WTC11 (cell line): ENCODE results near the gene SIAH3. TPM values are rescaled to one million over a fixed set of nuclear protein-coding genes. Genes with fewer than 3 reads are reported as not detected.

Source experiments
- ATAC-seq: fragments of 200-7000 bp; cut with Tn5 transposase; 2 replicates; pipeline ENCODE4 v1.10.0; 2021; ENCODE audit warnings: mild to moderate bottlenecking, moderate library complexity
- CTCF ChIA-PET: fragments of 300-600 bp; sonication (Branson Sonifier 250); formaldehyde crosslinking; loops from one replicate; lab custom pipeline; 2021; ENCODE audit warnings: antibody characterized with exemption; lab: Charles Lee
- POLR2A ChIA-PET: fragments of 350-600 bp; sonication (Branson Sonifier 250); formaldehyde crosslinking; loops from one replicate; lab custom pipeline; 2021; ENCODE audit warnings: antibody characterized with exemption; lab: Charles Lee
- DNase-seq: peaks from one replicate; pipeline ENCODE4 v3.0.0; 2021; ENCODE audit warnings: low spot score
- H3K27ac Mint-ChIP-seq: 2 replicates; pipeline ENCODE4 v1.8.0; 2021; ENCODE audit warnings: mixed read lengths
- H3K27me3 Mint-ChIP-seq: 2 replicates; pipeline ENCODE4 v1.8.0; 2021; ENCODE audit warnings: low read depth, mild to moderate bottlenecking, moderate library complexity, mixed read lengths
- H3K36me3 Mint-ChIP-seq: 2 replicates; pipeline ENCODE4 v1.8.0; 2021; ENCODE audit warnings: mixed read lengths
- H3K4me1 Mint-ChIP-seq: 2 replicates; pipeline ENCODE4 v1.8.0; 2022; ENCODE audit warnings: mixed read lengths
- H3K4me3 Mint-ChIP-seq: 2 replicates; pipeline ENCODE4 v1.8.0; 2021; ENCODE audit warnings: mild to moderate bottlenecking, moderate library complexity, mixed read lengths
- H3K9me3 Mint-ChIP-seq: 2 replicates; pipeline ENCODE4 v1.8.0; 2021; ENCODE audit warnings: mixed read lengths
- AFF4 ChIP-seq: sonication (generic); formaldehyde crosslinking; IDR thresholded peaks from 2 replicates; pipeline ENCODE4 v1.8.1; 2023; ENCODE audit warnings: mild to moderate bottlenecking, missing genetic modification reagents, borderline replicate concordance
- CREM ChIP-seq: sonication (generic); formaldehyde crosslinking; IDR thresholded peaks from 2 replicates; pipeline ENCODE4 v1.8.1; 2022; ENCODE audit warnings: mild to moderate bottlenecking, missing genetic modification reagents, moderate library complexity
- CTCF ChIP-seq: fragments of 200-600 bp; IDR thresholded peaks from 2 replicates; pipeline ENCODE4 v1.8.0; 2022; ENCODE audit warnings: antibody characterized with exemption
- EMX1 ChIP-seq: fragments of 250-450 bp; sonication (Bioruptor Pico); IDR thresholded peaks from 2 replicates; pipeline ENCODE4 v1.8.0; 2021; ENCODE audit warnings: mild to moderate bottlenecking
- ESRRA ChIP-seq: sonication (generic); formaldehyde crosslinking; IDR thresholded peaks from 2 replicates; pipeline ENCODE4 v1.8.1; 2022; ENCODE audit warnings: mild to moderate bottlenecking, missing genetic modification reagents, borderline replicate concordance
- FOXJ3 ChIP-seq: sonication (generic); formaldehyde crosslinking; IDR thresholded peaks from 2 replicates; pipeline ENCODE4 v1.9.0; 2021; ENCODE audit warnings: missing genetic modification reagents, mild to moderate bottlenecking, borderline replicate concordance
- FOXK1 ChIP-seq: sonication (generic); formaldehyde crosslinking; IDR thresholded peaks from 2 replicates; pipeline ENCODE4 v1.8.0; 2022; ENCODE audit warnings: mild to moderate bottlenecking, moderate library complexity, missing genetic modification reagents
- GRHL2 ChIP-seq: fragments of 250-450 bp; sonication (Bioruptor Pico); IDR thresholded peaks from 2 replicates; pipeline ENCODE4 v1.8.0; 2022; ENCODE audit warnings: mild to moderate bottlenecking, moderate library complexity; ENCODE audit not compliant: insufficient replicate concordance, severe bottlenecking
- NFE2L1 ChIP-seq: sonication (generic); formaldehyde crosslinking; IDR thresholded peaks from 2 replicates; pipeline ENCODE4 v1.8.1; 2023; ENCODE audit warnings: missing genetic modification reagents
- NR1H2 ChIP-seq: sonication (generic); formaldehyde crosslinking; IDR thresholded peaks from 2 replicates; pipeline ENCODE4 v1.9.0; 2021; ENCODE audit warnings: mild to moderate bottlenecking, moderate library complexity, missing genetic modification reagents
- SMAD4 ChIP-seq: sonication (generic); formaldehyde crosslinking; IDR thresholded peaks from 2 replicates; pipeline ENCODE4 v1.8.0; 2022; ENCODE audit warnings: mild to moderate bottlenecking, missing genetic modification reagents
- STAT6 ChIP-seq: sonication (generic); formaldehyde crosslinking; conservative IDR thresholded peaks from 2 replicates; pipeline ENCODE4 v1.8.1; 2023; ENCODE audit warnings: mild to moderate bottlenecking, low read depth, missing genetic modification reagents, moderate library complexity
- TEAD4 ChIP-seq: sonication (generic); formaldehyde crosslinking; IDR thresholded peaks from 2 replicates; pipeline ENCODE4 v1.8.0; 2022; ENCODE audit warnings: mild to moderate bottlenecking, missing genetic modification reagents
- USF1 ChIP-seq: sonication (generic); formaldehyde crosslinking; IDR thresholded peaks from 2 replicates; pipeline ENCODE4 v1.8.0; 2022; ENCODE audit warnings: mild to moderate bottlenecking, missing genetic modification reagents
- ZBTB43 ChIP-seq: sonication (generic); formaldehyde crosslinking; IDR thresholded peaks from 2 replicates; pipeline ENCODE4 v1.8.1; 2023; ENCODE audit warnings: mild to moderate bottlenecking, missing genetic modification reagents
- ZNF232 ChIP-seq: sonication (generic); formaldehyde crosslinking; IDR thresholded peaks from 2 replicates; pipeline ENCODE4 v1.8.0; 2022; ENCODE audit warnings: mild to moderate bottlenecking, missing genetic modification reagents
- ZNF396 ChIP-seq: fragments of 250-450 bp; sonication (Bioruptor Pico); IDR thresholded peaks from 2 replicates; pipeline ENCODE4 v1.8.0; 2021; ENCODE audit warnings: mild to moderate bottlenecking, moderate library complexity, borderline replicate concordance
- ZNF416 ChIP-seq: fragments of 250-450 bp; sonication (Bioruptor Pico); IDR thresholded peaks from 2 replicates; pipeline ENCODE4 v1.9.0; 2021; ENCODE audit warnings: mild to moderate bottlenecking, inconsistent platforms
- ZNF532 ChIP-seq: fragments of 250-450 bp; sonication (Bioruptor Pico); IDR thresholded peaks from 2 replicates; pipeline ENCODE4 v1.9.0; 2021; ENCODE audit warnings: mild to moderate bottlenecking, borderline replicate concordance
- total RNA-seq: library from RNA; stranded (reverse); gene quantifications from 3 replicates; pipeline ENCODE4 v1.2.3, GENCODE V29; 2021
- TF ChIP-seq, protein P1 (sequence below): fragments of 250-450 bp; sonication (Bioruptor Pico); IDR thresholded peaks from 2 replicates; pipeline ENCODE4 v1.9.0; 2021; ENCODE audit warnings: mild to moderate bottlenecking

The SIAH3 gene
- total RNA-seq, 1 experiment from 2014 or later, result 0.31 TPM

DNA sequence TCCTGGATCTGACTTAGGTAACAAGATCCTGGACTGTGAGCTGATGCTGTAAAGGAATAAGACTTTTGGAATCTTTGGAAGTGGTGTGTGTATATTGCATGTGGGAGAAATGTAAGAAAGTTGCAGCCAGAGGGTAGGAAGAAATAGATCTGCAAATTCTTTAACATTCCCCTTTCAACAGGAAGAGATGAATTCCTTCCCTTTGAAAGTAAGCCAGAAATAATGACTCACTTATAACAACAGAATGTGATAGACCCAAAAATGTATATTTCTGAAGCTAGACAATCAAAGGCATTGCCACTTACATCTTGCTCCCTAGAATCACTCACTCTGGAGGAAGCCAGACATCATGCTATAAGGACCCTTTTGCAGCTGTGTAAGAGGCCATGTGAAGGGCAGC, 9.8 kb upstream of the SIAH3 start (continued):
- TF ChIP-seq ZBTB43 (CRISPR knock-in tag) (no peak), ZNF416 (CRISPR knock-in tag) (no peak), FOXK1 (no peak)
- TF ChIP-seq, protein P1, sequence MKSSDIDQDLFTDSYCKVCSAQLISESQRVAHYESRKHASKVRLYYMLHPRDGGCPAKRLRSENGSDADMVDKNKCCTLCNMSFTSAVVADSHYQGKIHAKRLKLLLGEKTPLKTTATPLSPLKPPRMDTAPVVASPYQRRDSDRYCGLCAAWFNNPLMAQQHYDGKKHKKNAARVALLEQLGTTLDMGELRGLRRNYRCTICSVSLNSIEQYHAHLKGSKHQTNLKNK (CRISPR knock-in tag), result no peak

DNA sequence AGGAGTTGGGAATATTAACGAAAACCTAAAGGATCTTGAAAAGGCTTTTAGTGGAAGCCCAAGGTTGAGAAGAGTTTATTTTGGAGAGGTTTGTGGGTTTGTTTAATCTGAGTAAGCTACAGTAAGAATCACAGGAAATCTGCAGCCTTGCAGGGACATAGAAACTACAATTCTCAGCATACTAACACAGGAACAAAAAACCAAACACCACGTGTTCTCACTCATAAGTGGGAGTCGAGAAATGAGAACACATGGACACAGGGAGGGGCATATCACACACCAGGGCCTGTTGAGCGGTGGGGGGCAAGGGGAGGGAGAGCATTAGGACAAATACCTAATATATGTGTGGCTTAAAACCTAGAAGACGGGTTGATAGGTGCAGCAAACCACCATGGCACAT, 8.7 kb upstream of the SIAH3 start:
- no peak for DNase-seq
- Mint-ChIP-seq H3K4me3 (no peak overlapping the region), H3K9me3 (no peaks in the 10 kb centered on the region), H3K4me1 (peaks cover 17% of the 10 kb centered on the region), H3K27me3 (no peaks in the 10 kb centered on the region), H3K36me3 (no peaks in the 10 kb centered on the region), H3K27ac (no peak overlapping the region; the same call in 1 of the 2 replicates)
- CTCF ChIA-PET, result interaction anchor here (1.8 kb wide), 1 partner anchor 20 kb away, joined by 7 read pairs; no protein-coding TSS in a partner anchor
- no peak for TF ChIP-seq NFE2L1 (CRISPR knock-in tag)
- TF ChIP-seq FOXJ3 (CRISPR knock-in tag), result no peak
- no peak for TF ChIP-seq CTCF
- TF ChIP-seq FOXK1, result no peak
- TF ChIP-seq STAT6, result no peak
- no peak for TF ChIP-seq SMAD4 (CRISPR knock-in tag)
- no peak for TF ChIP-seq ZNF232 (CRISPR knock-in tag)
- no peak for TF ChIP-seq GRHL2
- no peak for TF ChIP-seq ZNF532 (CRISPR knock-in tag)
- TF ChIP-seq EMX1 (CRISPR knock-in tag), result no peak
- TF ChIP-seq ZNF396, result no peak
- TF ChIP-seq AFF4, result no peak
- TF ChIP-seq NR1H2 (CRISPR knock-in tag), result no peak
- TF ChIP-seq USF1 (CRISPR knock-in tag), result no peak
- TF ChIP-seq CREM (CRISPR knock-in tag), result no peak
- TF ChIP-seq ESRRA, result no peak
- TF ChIP-seq TEAD4 (CRISPR knock-in tag), result no peak
- ATAC-seq, result no peak
- POLR2A ChIA-PET, result no interaction called here
